Colonic mucosa (tissue), 4 donors: ENCODE results near the gene LRRC75A. TPM values are rescaled to one million over a fixed set of nuclear protein-coding genes. Genes with fewer than 3 reads are reported as not detected.
"Not testable (repeated sequence)": the region's sequence is repeated elsewhere in the genome, so short reads cannot be mapped to it uniquely, and the experiment has no call there.

Experiments used
- DNase-seq: peaks from one replicate; pipeline ENCODE4 v3.0.0-alpha.2; 2020
- H3K27ac ChIP-seq: fragments of 200-600 bp; one replicate; pipeline ENCODE4 v1.8.0; 2021
- H3K27me3 ChIP-seq: fragments of 200-600 bp; one replicate; pipeline ENCODE4 v1.8.0; 2021
- H3K36me3 ChIP-seq: fragments of 200-600 bp; one replicate; pipeline ENCODE4 v1.8.0; 2021
- H3K4me1 ChIP-seq: fragments of 200-600 bp; one replicate; pipeline ENCODE4 v1.8.0; 2021; ENCODE audit warnings: mild to moderate bottlenecking
- H3K4me3 ChIP-seq: fragments of 200-600 bp; one replicate; pipeline ENCODE4 v1.8.0; 2021
- H3K9ac ChIP-seq, 2 donors: one replicate each; pipeline ENCODE4 v1.7.0; 2013; ENCODE audit warnings: control low read depth in 2 of 2, low read depth in 2 of 2, low read length in 2 of 2
- H3K9me3 ChIP-seq: fragments of 200-600 bp; one replicate; pipeline ENCODE4 v1.8.0; 2021
- intact Hi-C: fragments of 100-400 bp; cut with DNase I; formaldehyde crosslinking; loops from one replicate; pipeline ENCODE4 v1.14.1; 2022
- total RNA-seq, 2 donors: library from RNA; stranded (reverse); fragmentation: NEBNext Ultra II Directional in 1 of 2; extraction: Animal tissue kit (Norgen Biotek cat#: 25700) in 1 of 2; gene quantifications; one replicate each; pipeline ENCODE4 v1.2.1, GENCODE V29; 2021
- TF ChIP-seq, protein P1 (sequence below): fragments of 200-600 bp; IDR thresholded peaks from one replicate; pipeline ENCODE4 v1.8.0; 2022; ENCODE audit warnings: antibody characterized with exemption, mild to moderate bottlenecking
- donor health status: healthy.
- donor health status: DM: no; HTN: no; CAD: no.
- donor health status: DM: no; HTN: no; CAD: no.

LRRC75A gene
- total RNA-seq, 2 donors from 2014 or later = 43.2 to 49.4 TPM

DNA sequence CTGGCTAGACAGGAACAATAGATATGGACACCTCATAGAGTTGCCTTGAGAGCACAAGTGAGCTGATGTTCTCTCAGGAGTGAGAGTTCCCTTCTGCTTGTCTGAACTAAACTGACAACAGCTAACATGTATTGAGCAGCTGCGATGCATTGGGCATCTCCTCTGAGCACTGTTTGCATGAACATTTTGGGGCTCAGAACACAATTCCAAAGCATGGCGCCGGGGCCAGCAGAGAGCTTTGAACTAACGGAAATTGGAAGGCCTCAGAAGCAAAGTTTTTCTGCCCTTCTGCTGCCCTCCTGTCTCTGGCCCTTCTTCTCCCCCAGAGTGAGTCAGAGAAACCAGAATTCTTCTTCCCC lies 38.5 kb downstream of the LRRC75A start:
- TF ChIP-seq, protein P1, sequence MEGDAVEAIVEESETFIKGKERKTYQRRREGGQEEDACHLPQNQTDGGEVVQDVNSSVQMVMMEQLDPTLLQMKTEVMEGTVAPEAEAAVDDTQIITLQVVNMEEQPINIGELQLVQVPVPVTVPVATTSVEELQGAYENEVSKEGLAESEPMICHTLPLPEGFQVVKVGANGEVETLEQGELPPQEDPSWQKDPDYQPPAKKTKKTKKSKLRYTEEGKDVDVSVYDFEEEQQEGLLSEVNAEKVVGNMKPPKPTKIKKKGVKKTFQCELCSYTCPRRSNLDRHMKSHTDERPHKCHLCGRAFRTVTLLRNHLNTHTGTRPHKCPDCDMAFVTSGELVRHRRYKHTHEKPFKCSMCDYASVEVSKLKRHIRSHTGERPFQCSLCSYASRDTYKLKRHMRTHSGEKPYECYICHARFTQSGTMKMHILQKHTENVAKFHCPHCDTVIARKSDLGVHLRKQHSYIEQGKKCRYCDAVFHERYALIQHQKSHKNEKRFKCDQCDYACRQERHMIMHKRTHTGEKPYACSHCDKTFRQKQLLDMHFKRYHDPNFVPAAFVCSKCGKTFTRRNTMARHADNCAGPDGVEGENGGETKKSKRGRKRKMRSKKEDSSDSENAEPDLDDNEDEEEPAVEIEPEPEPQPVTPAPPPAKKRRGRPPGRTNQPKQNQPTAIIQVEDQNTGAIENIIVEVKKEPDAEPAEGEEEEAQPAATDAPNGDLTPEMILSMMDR = peak; percentile 2
- Histone ChIP-seq H3K4me3 (no peak overlapping the region), H3K27ac (no peak overlapping the region), H3K9ac (no peak overlapping the region), H3K27me3 (no peaks in the 10 kb centered on the region), H3K36me3 (peaks cover 2% of the 10 kb centered on the region), H3K4me1 (no peaks in the 10 kb centered on the region), H3K9me3 (no peaks in the 10 kb centered on the region)
- intact Hi-C loops = loop anchor here (2.0 kb wide), 1 partner anchor 69 kb away; no protein-coding TSS in a partner anchor
- no peak for DNase-seq

GRCh38 chr17:16452268-16452667 lies 39.7 kb downstream of the LRRC75A start:
- not testable (repeated sequence) for H3K9me3 ChIP-seq, H3K27me3 ChIP-seq, H3K4me3 ChIP-seq, H3K9ac ChIP-seq, DNase-seq, H3K4me1 ChIP-seq, H3K27ac ChIP-seq, H3K36me3 ChIP-seq
- intact Hi-C loops = loop anchor here (2.0 kb wide), 1 partner anchor 71 kb away; no protein-coding TSS in a partner anchor

DNA sequence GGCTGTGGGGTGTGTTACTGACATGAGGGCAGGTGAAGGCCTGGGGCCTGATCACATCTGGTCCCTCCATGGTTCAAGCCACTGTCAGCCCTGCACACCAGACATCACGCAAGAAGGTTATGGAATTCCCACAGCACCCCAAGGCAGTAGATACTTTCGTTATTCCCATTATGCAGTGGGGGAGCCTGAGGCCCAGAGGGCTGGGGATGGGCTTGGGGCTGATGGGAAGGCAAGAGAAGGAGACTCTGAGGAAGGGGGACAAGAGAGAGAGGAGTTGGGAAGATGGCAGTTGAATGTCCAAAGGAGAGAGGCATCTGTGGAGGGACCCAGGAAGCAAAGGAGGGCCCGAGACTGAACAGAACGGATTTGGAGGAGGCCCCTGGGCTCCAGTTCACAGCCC lies 42.0 kb downstream of the LRRC75A start:
- intact Hi-C loops = no loop called here
- no peaks in the 10 kb centered on the region for H3K4me1 ChIP-seq
- no peak overlapping the region for H3K4me3 ChIP-seq
- no peak for DNase-seq
- no peak overlapping the region for H3K27ac ChIP-seq
- no peaks in the 10 kb centered on the region for H3K27me3 ChIP-seq
- H3K9me3 ChIP-seq = no peaks in the 10 kb centered on the region
- TF ChIP-seq, protein P1 = no peak
- peaks cover 5% of the 10 kb centered on the region for H3K36me3 ChIP-seq
- no peak overlapping the region for H3K9ac ChIP-seq

DNA sequence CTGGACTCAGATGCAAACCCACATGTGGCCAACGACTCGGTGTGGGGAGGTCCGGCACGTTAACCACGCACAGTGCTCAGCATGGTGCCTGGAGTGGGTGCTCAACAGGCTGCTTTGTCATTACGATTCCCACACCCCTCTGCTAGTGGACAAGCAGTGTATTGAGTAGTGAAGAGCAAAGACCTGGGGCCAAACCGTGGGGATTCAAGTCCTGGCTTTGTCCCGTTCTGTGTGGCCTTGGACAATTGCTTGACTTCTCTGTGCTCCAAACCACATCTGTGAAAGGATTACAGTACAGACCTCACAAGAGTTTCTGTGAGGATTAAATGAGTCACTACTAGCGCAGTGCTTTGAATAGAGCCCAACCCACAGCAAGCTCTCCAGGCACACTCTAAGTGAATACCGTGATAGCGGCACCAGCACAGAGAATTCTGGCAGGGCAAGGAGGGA lies 42.8 kb downstream of the LRRC75A start:
- Histone ChIP-seq H3K9ac (no peak overlapping the region), H3K27ac (no peak overlapping the region), H3K36me3 (peaks cover 5% of the 10 kb centered on the region), H3K4me3 (no peak overlapping the region), H3K27me3 (no peaks in the 10 kb centered on the region), H3K9me3 (no peaks in the 10 kb centered on the region), H3K4me1 (no peaks in the 10 kb centered on the region)
- TF ChIP-seq, protein P1 = no peak
- intact Hi-C loops = no loop called here
- no peak for DNase-seq

GRCh38 chr17:16448490-16448889 lies 43.5 kb downstream of the LRRC75A start:
- no peak overlapping the region for H3K9ac ChIP-seq
- H3K36me3 ChIP-seq = peaks cover 5% of the 10 kb centered on the region
- no peaks in the 10 kb centered on the region for H3K9me3 ChIP-seq
- no peak for DNase-seq
- no peaks in the 10 kb centered on the region for H3K4me1 ChIP-seq
- no peak overlapping the region for H3K4me3 ChIP-seq
- no peaks in the 10 kb centered on the region for H3K27me3 ChIP-seq
- TF ChIP-seq, protein P1 = no peak
- intact Hi-C loops = no loop called here
- no peak overlapping the region for H3K27ac ChIP-seq

- H3K27me3 ChIP-seq = no peaks in the 10 kb centered on the region
- intact Hi-C loops = no loop called here
- H3K9me3 ChIP-seq = no peaks in the 10 kb centered on the region
- no peak overlapping the region for H3K4me3 ChIP-seq
- TF ChIP-seq, protein P1 = no peak
- no peak overlapping the region for H3K27ac ChIP-seq
- H3K4me1 ChIP-seq = no peaks in the 10 kb centered on the region
- no peak overlapping the region for H3K9ac ChIP-seq
- H3K36me3 ChIP-seq = peaks cover 5% of the 10 kb centered on the region
- DNase-seq = no peak
Measured at GRCh38 chr17:16447676-16448075, 44.3 kb downstream of the LRRC75A start.
